HCT116 (cell line): ENCODE results near the gene PER2. TPM values are rescaled to one million over a fixed set of nuclear protein-coding genes. Genes with fewer than 3 reads are reported as not detected.

Experiments used
- ATAC-seq: fragments of 200-7000 bp; cut with Tn5 transposase; 2 replicates; pipeline ENCODE4 v1.9.1; 2020; ENCODE audit warnings: mild to moderate bottlenecking, moderate library complexity
- BruUV-seq: library from RNA; stranded (reverse); fragments of 400-500 nt; replicated peaks from 2 replicates; lab custom pipeline; 2021; lab: Mats Ljungman, UMichigan
- CTCF ChIA-PET: fragments of 300-600 bp; sonication (Branson Sonifier 250); formaldehyde crosslinking; loops from one replicate; lab custom pipeline; 2021; ENCODE audit warnings: antibody characterized with exemption; lab: Charles Lee
- POLR2A ChIA-PET: fragments of 300-600, 350-600 bp; sonication (Branson Sonifier 250); formaldehyde crosslinking; loops from one replicate; lab custom pipeline; 2021; ENCODE audit warnings: antibody characterized with exemption; lab: Charles Lee
- RAD21 ChIA-PET, 2 experiments: fragments of 300-600 bp; sonication (Branson Sonifier 250); formaldehyde crosslinking; loops; one replicate each; lab custom pipeline; 2023; ENCODE audit warnings: low total read pairs in 2 of 2; ENCODE audit not compliant: uncharacterized antibody in 2 of 2, unreplicated experiment in 2 of 2, low non-redundant PET in 1 of 2; lab: Charles Lee
- DNase-seq: peaks from one replicate; pipeline ENCODE4 v3.0.0-alpha.2; 2010; ENCODE audit warnings: low read depth, low spot score
- H2AFZ ChIP-seq: fragments of 200-600 bp; shearing (Covaris generic), sonication (generic); 2 replicates; pipeline ENCODE4 v1.6.1; 2017; ENCODE audit warnings: low read depth, mixed run types, mixed read lengths, antibody characterized with exemption, low read length; ENCODE audit not compliant: poor library complexity, severe bottlenecking
- H3K27ac ChIP-seq: 2 replicates; pipeline ENCODE4 v1.5.1; 2012; ENCODE audit warnings: low read depth, low read length
- H3K27me3 ChIP-seq: fragments of 200-600 bp; sonication (generic); 2 replicates; pipeline ENCODE4 v1.6.1; 2016; ENCODE audit warnings: mixed run types, low read length, mixed read lengths; ENCODE audit not compliant: insufficient read depth
- H3K36me3 ChIP-seq, 2 experiments: fragments of 200-500 bp in 1 of 2; fragments of 200-600 bp in 1 of 2; sonication (Bioruptor generic) in 1 of 2; sonication (generic) in 1 of 2; 2 replicates each; pipeline versions ENCODE4 v1.5.1 to v1.6.1; 2014 to 2016; ENCODE audit warnings: low read length in 2 of 2, inconsistent platforms in 1 of 2, mixed read lengths in 1 of 2, mixed run types in 1 of 2; ENCODE audit not compliant: insufficient read depth in 2 of 2, control insufficient read depth in 1 of 2
- H3K4me1 ChIP-seq, 2 experiments: fragments of 200-600 bp in 1 of 2; sonication (generic) in 1 of 2; 2 replicates each; pipeline versions ENCODE4 v1.5.1 to v1.6.1; 2012 to 2017; ENCODE audit warnings: low read length in 2 of 2, inconsistent platforms in 1 of 2, mild to moderate bottlenecking in 1 of 2, mixed read lengths in 1 of 2, mixed run types in 1 of 2, moderate library complexity in 1 of 2; ENCODE audit not compliant: insufficient read depth in 2 of 2, control insufficient read depth in 1 of 2
- H3K4me2 ChIP-seq: fragments of 200-600 bp; sonication (generic); 2 replicates; pipeline ENCODE4 v1.6.1; 2017; ENCODE audit warnings: mixed run types, low read length, mixed read lengths
- H3K4me3 ChIP-seq, 2 experiments: fragments of 200-600 bp in 1 of 2; sonication (generic) in 1 of 2; replicated peaks in 1 of 2; 2 replicates each; pipeline ENCODE4 v1.5.1; 2011 to 2016; ENCODE audit warnings: low read length in 2 of 2, control low read depth in 1 of 2, low read depth in 1 of 2, mild to moderate bottlenecking in 1 of 2, mixed read lengths in 1 of 2, mixed run types in 1 of 2
- H3K79me2 ChIP-seq: fragments of 200-600 bp; sonication (generic); 2 replicates; pipeline ENCODE4 v1.6.1; 2017; ENCODE audit warnings: mild to moderate bottlenecking, mixed run types, low read length, moderate library complexity, mixed read lengths; ENCODE audit not compliant: insufficient read depth
- H3K9ac ChIP-seq: fragments of 200-600 bp; sonication (generic); 2 replicates; pipeline ENCODE4 v1.6.1; 2016; ENCODE audit warnings: low read length, mixed read lengths
- H3K9me2 ChIP-seq: fragments of 200-600 bp; sonication (generic), shearing (Covaris generic); 2 replicates; pipeline ENCODE4 v1.6.1; 2017; ENCODE audit warnings: mixed run types, mild to moderate bottlenecking, moderate library complexity; ENCODE audit not compliant: insufficient read depth
- H3K9me3 ChIP-seq, 2 experiments: fragments of 200-500 bp in 1 of 2; fragments of 200-600 bp in 1 of 2; sonication (Bioruptor generic) in 1 of 2; sonication (generic) in 1 of 2; 2 replicates each; pipeline ENCODE4 v1.6.1; 2014 to 2017; ENCODE audit warnings: low read length in 2 of 2, mixed read lengths in 2 of 2, inconsistent platforms in 1 of 2, low read depth in 1 of 2, mild to moderate bottlenecking in 1 of 2, mixed run types in 1 of 2, moderate library complexity in 1 of 2; ENCODE audit not compliant: control insufficient read depth in 1 of 2, insufficient read depth in 1 of 2
- H4K20me1 ChIP-seq: fragments of 200-600 bp; sonication (generic), shearing (Covaris generic); 2 replicates; pipeline ENCODE4 v1.6.1; 2017; ENCODE audit warnings: mixed run types, mild to moderate bottlenecking, moderate library complexity; ENCODE audit not compliant: insufficient read depth
- POLR2AphosphoS5 ChIP-seq: IDR thresholded peaks from 2 replicates; pipeline ENCODE4 v1.6.1; 2011; ENCODE audit warnings: mild to moderate bottlenecking, low read depth, low read length, moderate library complexity
- intact Hi-C: fragments of 100-400 bp; cut with micrococcal nuclease; formaldehyde crosslinking; loops from 2 replicates; pipeline ENCODE4 v1.10.0; 2022
- total RNA-seq: library from RNA; stranded (reverse); gene quantifications from one replicate; pipeline ENCODE4 v1.2.1, GENCODE V29; 2021; ENCODE audit not compliant: unreplicated experiment
- TF ChIP-seq, protein P1 (sequence below): IDR thresholded peaks from 2 replicates; pipeline ENCODE4 v1.6.1; 2012
- TF ChIP-seq, protein P2 (sequence below): IDR thresholded peaks from 2 replicates; pipeline ENCODE4 v1.6.1; 2011; ENCODE audit warnings: mild to moderate bottlenecking, low read length, moderate library complexity; ENCODE audit not compliant: insufficient replicate concordance; ENCODE audit errors: extremely low read depth

The PER2 gene
- total RNA-seq, 1 experiment from 2014 or later = 18.7 TPM

DNA sequence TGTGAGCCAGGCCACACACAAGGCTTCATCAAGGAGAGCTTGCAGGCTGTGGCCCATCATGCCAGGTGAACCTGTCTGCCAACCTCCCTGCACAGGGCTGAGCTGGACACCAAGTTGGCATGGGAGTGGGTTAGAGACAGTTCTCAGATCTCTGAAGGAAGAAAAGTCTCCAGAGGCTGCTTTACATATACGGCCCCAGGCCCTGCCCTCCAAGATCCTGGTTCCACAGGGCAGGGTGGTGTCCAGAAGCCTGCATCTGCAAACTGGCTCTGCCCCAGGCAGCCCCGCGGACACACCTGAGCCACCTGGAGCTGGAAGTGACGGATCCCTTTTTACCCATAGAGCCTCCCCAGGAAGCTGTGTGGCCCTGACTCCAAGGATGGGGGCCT, 24.3 kb downstream of the PER2 start:
- Histone ChIP-seq H3K9me3 (no peaks in the 10 kb centered on the region), H3K79me2 (no peaks in the 10 kb centered on the region), H3K27me3 (no peaks in the 10 kb centered on the region), H2AFZ (no peak overlapping the region), H3K4me1 (peaks cover 3 to 13% of the 10 kb centered on the region in 2 experiments; a peak in 3 of 4 replicates), H3K4me2 (no peak overlapping the region), H3K27ac (no peak overlapping the region), H3K4me3 (no peak overlapping the region), H3K36me3 (peaks cover 6 to 10% of the 10 kb centered on the region in 2 experiments; a peak in 3 of 4 replicates), H4K20me1 (no peaks in the 10 kb centered on the region), H3K9ac (no peak overlapping the region), H3K9me2 (no peaks in the 10 kb centered on the region)
- TF ChIP-seq, protein P1, sequence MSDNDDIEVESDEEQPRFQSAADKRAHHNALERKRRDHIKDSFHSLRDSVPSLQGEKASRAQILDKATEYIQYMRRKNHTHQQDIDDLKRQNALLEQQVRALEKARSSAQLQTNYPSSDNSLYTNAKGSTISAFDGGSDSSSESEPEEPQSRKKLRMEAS = no peak
- TF ChIP-seq, protein P2, sequence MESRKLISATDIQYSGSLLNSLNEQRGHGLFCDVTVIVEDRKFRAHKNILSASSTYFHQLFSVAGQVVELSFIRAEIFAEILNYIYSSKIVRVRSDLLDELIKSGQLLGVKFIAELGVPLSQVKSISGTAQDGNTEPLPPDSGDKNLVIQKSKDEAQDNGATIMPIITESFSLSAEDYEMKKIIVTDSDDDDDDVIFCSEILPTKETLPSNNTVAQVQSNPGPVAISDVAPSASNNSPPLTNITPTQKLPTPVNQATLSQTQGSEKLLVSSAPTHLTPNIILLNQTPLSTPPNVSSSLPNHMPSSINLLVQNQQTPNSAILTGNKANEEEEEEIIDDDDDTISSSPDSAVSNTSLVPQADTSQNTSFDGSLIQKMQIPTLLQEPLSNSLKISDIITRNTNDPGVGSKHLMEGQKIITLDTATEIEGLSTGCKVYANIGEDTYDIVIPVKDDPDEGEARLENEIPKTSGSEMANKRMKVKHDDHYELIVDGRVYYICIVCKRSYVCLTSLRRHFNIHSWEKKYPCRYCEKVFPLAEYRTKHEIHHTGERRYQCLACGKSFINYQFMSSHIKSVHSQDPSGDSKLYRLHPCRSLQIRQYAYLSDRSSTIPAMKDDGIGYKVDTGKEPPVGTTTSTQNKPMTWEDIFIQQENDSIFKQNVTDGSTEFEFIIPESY = no peak
- no peak for TF ChIP-seq POLR2AphosphoS5
- ChIA-PET CTCF (interaction anchor here (1.0 to 2.5 kb wide), 5 partner anchors 11 to 489 kb away, joined by 3 to 17 read pairs (median 4); no protein-coding TSS in a partner anchor), RAD21 (interaction anchor here in 1 of 2 experiments (1.3 kb wide), 1 partner anchor 406 kb away, joined by 5 read pairs; no protein-coding TSS in a partner anchor), POLR2A (no interaction called here)
- DNase-seq (no peak), ATAC-seq (no peak)
- intact Hi-C loops = loop anchor here (5.0 kb wide), 1 partner anchor 342 kb away; no protein-coding TSS in a partner anchor
- BruUV-seq = no TSS peak
